Tibial nerve (tissue), 4 donors: ENCODE data around the gene MRPS9. TPM values are rescaled to one million over a fixed set of nuclear protein-coding genes. Genes with fewer than 3 reads are reported as not detected.

Experiments
- DNase-seq, 2 donors: peaks; one replicate each; pipeline ENCODE4 v3.0.0-alpha.2; 2019; ENCODE audit warnings: low spot score in 2 of 2
- H3K27ac ChIP-seq, 4 donors: fragments of 200-600 bp; sonication (generic) in 3 of 4; one replicate each; pipeline ENCODE4 v1.5.1; 2017 to 2019; ENCODE audit warnings: mild to moderate bottlenecking in 1 of 4
- H3K27me3 ChIP-seq, 2 donors: fragments of 200-600 bp; sonication (generic) in 1 of 2; one replicate each; pipeline versions ENCODE4 v1.5.1 to v1.6.0; 2017 to 2019
- H3K36me3 ChIP-seq, 3 donors: fragments of 200-600 bp; sonication (generic); one replicate each; pipeline ENCODE4 v1.5.1; 2018 to 2019
- H3K4me1 ChIP-seq, 4 donors: fragments of 200-600 bp; sonication (generic) in 3 of 4; one replicate each; pipeline ENCODE4 v1.5.1; 2017 to 2019
- H3K4me3 ChIP-seq, 4 donors: fragments of 200-600 bp; sonication (generic) in 3 of 4; one replicate each; pipeline ENCODE4 v1.5.1; 2017 to 2019; ENCODE audit warnings: mild to moderate bottlenecking in 1 of 4, moderate library complexity in 1 of 4
- H3K9me3 ChIP-seq, 4 donors: fragments of 200-600 bp; sonication (generic) in 3 of 4; one replicate each; pipeline ENCODE4 v1.5.1; 2017 to 2019
- CTCF ChIP-seq, 5 experiments: fragments of 200-600 bp in 3 of 5; fragments of 450-650 bp in 2 of 5; sonication (generic) in 3 of 5; IDR thresholded peaks; one replicate each; pipeline ENCODE4 v1.5.1; 2016 to 2019; ENCODE audit warnings: antibody characterized with exemption in 5 of 5, mild to moderate bottlenecking in 3 of 5, moderate library complexity in 2 of 5
- EP300 ChIP-seq, 2 donors: sonication (generic); formaldehyde crosslinking; IDR thresholded peaks; one replicate each; pipeline ENCODE4 v1.6.1; 2017; ENCODE audit warnings: antibody characterized with exemption in 2 of 2, mild to moderate bottlenecking in 1 of 2
- POLR2A ChIP-seq, 2 donors: fragments of 450-650 bp; IDR thresholded peaks; one replicate each; pipeline ENCODE4 v1.6.1; 2017; ENCODE audit warnings: antibody characterized with exemption in 2 of 2, mild to moderate bottlenecking in 2 of 2, moderate library complexity in 2 of 2
- WGBS, 2 donors: methylation state at CpG; one replicate each; pipeline ENCODE4 v1.1.5; 2018; 5-methylcytosine and 5-hydroxymethylcytosine counted together
- total RNA-seq, 4 donors: library from RNA; depleted of rRNA; stranded (reverse); fragments of >200 nt; gene quantifications; one replicate each; pipeline ENCODE4 v1.1.0, GENCODE V29; 2016

Gene MRPS9
- total RNA-seq, 4 donors from 2014 or later = 11.2 to 16.5 (median 14.1) TPM

GRCh38 chr2:105056245-105056644 is 18.4 kb downstream of the MRPS9 start:
- Histone ChIP-seq H3K4me3 (no peak overlapping the region), H3K27ac (no peak overlapping the region), H3K27me3 (no peaks in the 10 kb centered on the region), H3K9me3 (peaks cover 0 to 10% (median 0%) of the 10 kb centered on the region in 4 donors), H3K4me1 (no peaks in the 10 kb centered on the region), H3K36me3 (peaks cover 0 to 18% (median 0%) of the 10 kb centered on the region in 3 donors)
- no peak for TF ChIP-seq EP300 (IDR thresholded peaks at IDR 0.05)
- no peak for TF ChIP-seq POLR2A (IDR thresholded peaks at IDR 0.05)
- TF ChIP-seq CTCF (IDR thresholded peaks at IDR 0.05) = no peak
- 80 to 95% methylated on average over 3 of the region's 3 CpGs for WGBS, 2 donors
- DNase-seq = no peak

DNA sequence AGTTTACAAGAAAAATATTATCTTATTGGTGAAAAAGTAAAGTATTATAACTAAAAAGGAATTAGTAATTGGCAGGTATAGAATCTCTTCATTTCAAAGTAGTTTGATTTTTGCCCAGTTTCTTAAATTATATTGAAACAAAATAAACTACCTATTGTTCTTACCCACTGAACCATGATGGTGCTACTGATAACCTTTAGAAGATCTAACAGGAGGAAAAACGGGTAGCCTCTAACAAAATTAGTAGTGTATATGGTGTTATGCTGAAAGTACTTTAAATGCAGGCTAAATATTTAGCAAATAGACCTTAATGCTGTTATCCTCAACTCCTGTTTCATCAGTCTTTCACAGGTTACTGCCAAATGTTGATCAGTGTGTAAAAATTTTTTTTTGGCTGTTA is 19.1 kb downstream of the MRPS9 start:
- no peak overlapping the region for H3K4me3 ChIP-seq
- H3K27me3 ChIP-seq = no peaks in the 10 kb centered on the region
- WGBS, 2 donors = 73 to 81% methylated on average over 1 of the region's 1 CpG
- TF ChIP-seq CTCF (IDR thresholded peaks at IDR 0.05) = no peak
- TF ChIP-seq POLR2A (IDR thresholded peaks at IDR 0.05) = no peak
- no peak for TF ChIP-seq EP300 (IDR thresholded peaks at IDR 0.05)
- peaks cover 0 to 2% (median 0%) of the 10 kb centered on the region in 4 donors for H3K9me3 ChIP-seq
- H3K4me1 ChIP-seq = no peaks in the 10 kb centered on the region
- no peak overlapping the region for H3K27ac ChIP-seq
- H3K36me3 ChIP-seq = peaks cover 0 to 14% (median 0%) of the 10 kb centered on the region in 3 donors
- DNase-seq = no peak

DNA sequence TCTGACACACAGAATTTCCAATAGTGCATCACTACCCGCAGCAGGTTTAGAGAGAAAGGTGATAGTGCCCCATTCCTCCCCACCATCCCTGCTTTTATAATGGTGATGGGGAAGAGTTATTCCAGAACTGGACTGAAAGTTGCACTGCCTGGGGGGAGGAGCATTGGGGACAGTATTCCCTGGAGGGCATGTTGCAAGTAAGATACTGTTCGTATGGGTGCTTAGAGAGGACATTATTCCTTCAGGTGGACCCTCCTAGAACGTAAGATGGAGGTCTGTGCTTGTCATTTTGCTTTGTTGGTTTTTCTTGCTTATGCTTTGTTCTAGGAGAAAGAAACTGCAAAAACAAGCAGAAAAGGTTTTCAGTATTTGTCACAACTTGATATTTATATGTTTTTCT is 23.7 kb downstream of the MRPS9 start:
- no peaks in the 10 kb centered on the region for H3K27me3 ChIP-seq
- 87 to 91% methylated on average over 3 of the region's 3 CpGs for WGBS, 2 donors
- no peaks in the 10 kb centered on the region for H3K4me1 ChIP-seq
- H3K36me3 ChIP-seq = peaks cover 0 to 4% (median 0%) of the 10 kb centered on the region in 3 donors
- H3K4me3 ChIP-seq = no peak overlapping the region
- DNase-seq = no peak
- H3K9me3 ChIP-seq = no peaks in the 10 kb centered on the region
- no peak for TF ChIP-seq POLR2A (IDR thresholded peaks at IDR 0.05)
- no peak for TF ChIP-seq CTCF (IDR thresholded peaks at IDR 0.05)
- TF ChIP-seq EP300 (IDR thresholded peaks at IDR 0.05) = no peak
- H3K27ac ChIP-seq = no peak overlapping the region

GRCh38 chr2:105062158-105062557 is 24.3 kb downstream of the MRPS9 start:
- 89 to 94% methylated on average over 5 of the region's 5 CpGs for WGBS, 2 donors
- no peaks in the 10 kb centered on the region for H3K9me3 ChIP-seq
- no peak overlapping the region for H3K27ac ChIP-seq
- no peak for DNase-seq
- H3K4me1 ChIP-seq = no peaks in the 10 kb centered on the region
- H3K36me3 ChIP-seq = peaks cover 0 to 4% (median 0%) of the 10 kb centered on the region in 3 donors
- no peak overlapping the region for H3K4me3 ChIP-seq
- TF ChIP-seq POLR2A (IDR thresholded peaks at IDR 0.05) (no peak), CTCF (IDR thresholded peaks at IDR 0.05) (no peak), EP300 (IDR thresholded peaks at IDR 0.05) (no peak)
- no peaks in the 10 kb centered on the region for H3K27me3 ChIP-seq

GRCh38 chr2:105068387-105068786 is 30.5 kb downstream of the MRPS9 start:
- 73 to 87% methylated on average over 1 of the region's 1 CpG for WGBS, 2 donors
- no peak overlapping the region for H3K27ac ChIP-seq
- DNase-seq = no peak
- H3K36me3 ChIP-seq = peaks cover 0 to 21% (median 0%) of the 10 kb centered on the region in 3 donors
- H3K4me3 ChIP-seq = no peak overlapping the region
- no peaks in the 10 kb centered on the region for H3K27me3 ChIP-seq
- H3K4me1 ChIP-seq = no peaks in the 10 kb centered on the region
- no peaks in the 10 kb centered on the region for H3K9me3 ChIP-seq
- no peak for TF ChIP-seq EP300 (IDR thresholded peaks at IDR 0.05)
- no peak for TF ChIP-seq CTCF (IDR thresholded peaks at IDR 0.05)
